Gastrocnemius medialis (tissue), 4 donors: ENCODE data around the gene OR1K1.

Source experiments
- CTCF ChIP-seq, 5 experiments: fragments of 450-650 bp in 3 of 5; fragments of 200-600 bp in 2 of 5; sonication (generic) in 2 of 5; IDR thresholded peaks in 4 of 5; conservative IDR thresholded peaks in 1 of 5; 1 replicate in 4 of 5; 2 replicates in 1 of 5; pipeline ENCODE4 v1.5.1; 2016 to 2019; ENCODE audit warnings: antibody characterized with exemption in 5 of 5, mild to moderate bottlenecking in 3 of 5, moderate library complexity in 3 of 5
- POLR2A ChIP-seq, 2 donors: fragments of 450-650 bp; IDR thresholded peaks; one replicate each; pipeline ENCODE4 v1.6.1; 2017; ENCODE audit warnings: antibody characterized with exemption in 2 of 2, mild to moderate bottlenecking in 2 of 2, moderate library complexity in 2 of 2

- no peak for TF ChIP-seq CTCF (IDR thresholded peaks at IDR 0.05 in 4 of 5, conservative IDR thresholded peaks at IDR 0.05 in 1 of 5)
- TF ChIP-seq POLR2A (IDR thresholded peaks at IDR 0.05): no peak
Observed at GRCh38 chr9:122808141-122808540, 8.2 kb downstream of the OR1K1 start.
